Memory B cell (primary cell): ENCODE results near the gene SLC25A31.

Experiments used
- ATAC-seq: fragments of 150-1000 bp; cut with Tn5 transposase; 2 replicates; pipeline ENCODE4 v1.10.0; 2021; ENCODE audit warnings: low read depth, mild to moderate bottlenecking, moderate library complexity
- DNase-seq, 2 donors: peaks; one replicate each; pipeline ENCODE4 v3.0.0; 2022; ENCODE audit warnings: low spot score in 2 of 2
- H3K27ac Mint-ChIP-seq: one replicate; pipeline ENCODE4 v1.8.0; 2022; ENCODE audit warnings: mild to moderate bottlenecking, moderate library complexity, mixed read lengths
- H3K27me3 Mint-ChIP-seq: one replicate; pipeline ENCODE4 v1.8.0; 2022; ENCODE audit warnings: mixed read lengths
- H3K36me3 Mint-ChIP-seq: one replicate; pipeline ENCODE4 v1.8.0; 2022; ENCODE audit warnings: mild to moderate bottlenecking, mixed read lengths
- H3K4me1 Mint-ChIP-seq: one replicate; pipeline ENCODE4 v1.8.0; 2022; ENCODE audit warnings: mixed read lengths
- H3K4me3 Mint-ChIP-seq: one replicate; pipeline ENCODE4 v1.8.0; 2022; ENCODE audit warnings: mild to moderate bottlenecking, moderate library complexity, mixed read lengths
- H3K9me3 Mint-ChIP-seq: one replicate; pipeline ENCODE4 v1.8.0; 2022; ENCODE audit warnings: mixed read lengths

SLC25A31 gene

GRCh38 chr4:127730142-127730913 lies at the start of gene SLC25A31:
Gene SLC25A31 (plus strand): TSS chr4:127730400. CDS start chr4:127730546, 146 bp downstream.
- H3K36me3 Mint-ChIP-seq, result no peaks in the 10 kb centered on the region
- H3K4me3 Mint-ChIP-seq, result no peak within 1 kb of the TSS
- no peak for DNase-seq
- H3K4me1 Mint-ChIP-seq, result no peaks in the 10 kb centered on the region
- no peak within 1 kb of the TSS for H3K27ac Mint-ChIP-seq
- H3K9me3 Mint-ChIP-seq, result no peaks in the 10 kb centered on the region
- no peaks in the 10 kb centered on the region for H3K27me3 Mint-ChIP-seq
- ATAC-seq, result no peak

GRCh38 chr4:127685292-127685691 lies 44.9 kb upstream of the SLC25A31 start:
- ATAC-seq, result no peak
- Mint-ChIP-seq H3K27me3 (no peaks in the 10 kb centered on the region), H3K36me3 (no peaks in the 10 kb centered on the region), H3K9me3 (peaks cover 2% of the 10 kb centered on the region), H3K4me1 (no peaks in the 10 kb centered on the region), H3K27ac (no peak overlapping the region), H3K4me3 (no peak overlapping the region)
- DNase-seq, result no peak

GRCh38 chr4:127686658-127687057 lies 43.5 kb upstream of the SLC25A31 start:
- H3K4me3 Mint-ChIP-seq, result no peak overlapping the region
- no peaks in the 10 kb centered on the region for H3K36me3 Mint-ChIP-seq
- ATAC-seq (no peak), DNase-seq (no peak)
- no peaks in the 10 kb centered on the region for H3K4me1 Mint-ChIP-seq
- H3K27me3 Mint-ChIP-seq, result no peaks in the 10 kb centered on the region
- H3K27ac Mint-ChIP-seq, result no peak overlapping the region
- peaks cover 2% of the 10 kb centered on the region for H3K9me3 Mint-ChIP-seq

- no peak for ATAC-seq
- peaks cover 2% of the 10 kb centered on the region for H3K9me3 Mint-ChIP-seq
- no peak for DNase-seq
- peaks cover 3% of the 10 kb centered on the region for H3K27me3 Mint-ChIP-seq
- no peak overlapping the region for H3K4me3 Mint-ChIP-seq
- H3K36me3 Mint-ChIP-seq, result no peaks in the 10 kb centered on the region
- no peaks in the 10 kb centered on the region for H3K4me1 Mint-ChIP-seq
- H3K27ac Mint-ChIP-seq, result no peak overlapping the region
Observed at GRCh38 chr4:127687580-127687979, 42.6 kb upstream of the SLC25A31 start.

- no peaks in the 10 kb centered on the region for H3K4me1 Mint-ChIP-seq
- DNase-seq, result no peak
- no peak overlapping the region for H3K27ac Mint-ChIP-seq
- no peak overlapping the region for H3K4me3 Mint-ChIP-seq
- peaks cover 9% of the 10 kb centered on the region for H3K9me3 Mint-ChIP-seq
- H3K36me3 Mint-ChIP-seq, result no peaks in the 10 kb centered on the region
- ATAC-seq, result no peak
- H3K27me3 Mint-ChIP-seq, result peaks cover 3% of the 10 kb centered on the region
Observed at GRCh38 chr4:127698789-127699200, 31.4 kb upstream of the SLC25A31 start.

GRCh38 chr4:127708985-127709384 lies 21.2 kb upstream of the SLC25A31 start:
- Mint-ChIP-seq H3K36me3 (no peaks in the 10 kb centered on the region), H3K4me1 (no peaks in the 10 kb centered on the region), H3K9me3 (no peaks in the 10 kb centered on the region), H3K27me3 (peaks cover 3% of the 10 kb centered on the region), H3K4me3 (no peak overlapping the region), H3K27ac (no peak overlapping the region)
- DNase-seq (no peak), ATAC-seq (no peak)

GRCh38 chr4:127709456-127709855 lies 20.7 kb upstream of the SLC25A31 start:
- no peaks in the 10 kb centered on the region for H3K4me1 Mint-ChIP-seq
- H3K27me3 Mint-ChIP-seq, result peaks cover 6% of the 10 kb centered on the region
- no peaks in the 10 kb centered on the region for H3K36me3 Mint-ChIP-seq
- H3K9me3 Mint-ChIP-seq, result no peaks in the 10 kb centered on the region
- DNase-seq, result no peak
- no peak for ATAC-seq
- no peak overlapping the region for H3K27ac Mint-ChIP-seq
- no peak overlapping the region for H3K4me3 Mint-ChIP-seq

- Mint-ChIP-seq H3K36me3 (no peaks in the 10 kb centered on the region), H3K4me1 (no peaks in the 10 kb centered on the region), H3K27ac (no peak overlapping the region), H3K9me3 (no peaks in the 10 kb centered on the region), H3K4me3 (no peak overlapping the region), H3K27me3 (no peaks in the 10 kb centered on the region)
- ATAC-seq (no peak), DNase-seq (no peak)
Observed at GRCh38 chr4:127731406-127731805, 1.2 kb downstream of the SLC25A31 start.

GRCh38 chr4:127732623-127733328 lies 2.6 kb downstream of the SLC25A31 start:
- Mint-ChIP-seq H3K27ac (no peak overlapping the region), H3K4me1 (no peaks in the 10 kb centered on the region), H3K4me3 (no peak overlapping the region), H3K9me3 (no peaks in the 10 kb centered on the region), H3K36me3 (no peaks in the 10 kb centered on the region), H3K27me3 (no peaks in the 10 kb centered on the region)
- DNase-seq, result no peak
- no peak for ATAC-seq

- no peak for ATAC-seq
- no peak for DNase-seq
- Mint-ChIP-seq H3K27ac (no peak overlapping the region), H3K27me3 (no peaks in the 10 kb centered on the region), H3K36me3 (no peaks in the 10 kb centered on the region), H3K4me1 (no peaks in the 10 kb centered on the region), H3K9me3 (no peaks in the 10 kb centered on the region), H3K4me3 (no peak overlapping the region)
Observed at GRCh38 chr4:127734976-127735375, 4.8 kb downstream of the SLC25A31 start.

GRCh38 chr4:127737295-127737694 lies 7.1 kb downstream of the SLC25A31 start:
- no peak for DNase-seq

GRCh38 chr4:127741247-127741646 lies 11.0 kb downstream of the SLC25A31 start:
- no peak overlapping the region for H3K4me3 Mint-ChIP-seq
- H3K9me3 Mint-ChIP-seq, result peaks cover 7% of the 10 kb centered on the region
- H3K27ac Mint-ChIP-seq, result no peak overlapping the region
- ATAC-seq, result no peak
- DNase-seq, result no peak
- no peaks in the 10 kb centered on the region for H3K4me1 Mint-ChIP-seq
- no peaks in the 10 kb centered on the region for H3K36me3 Mint-ChIP-seq
- H3K27me3 Mint-ChIP-seq, result peaks cover 6% of the 10 kb centered on the region

More at GRCh38 chr4:127737295-127737694, 7.1 kb downstream of the SLC25A31 start:
- H3K27ac Mint-ChIP-seq, result no peak overlapping the region
- H3K36me3 Mint-ChIP-seq, result no peaks in the 10 kb centered on the region
- no peak overlapping the region for H3K4me3 Mint-ChIP-seq
- no peak for ATAC-seq
- H3K27me3 Mint-ChIP-seq, result no peaks in the 10 kb centered on the region
- peaks cover 3% of the 10 kb centered on the region for H3K9me3 Mint-ChIP-seq
- H3K4me1 Mint-ChIP-seq, result no peaks in the 10 kb centered on the region

- Mint-ChIP-seq H3K4me1 (no peaks in the 10 kb centered on the region), H3K4me3 (no peak overlapping the region), H3K27me3 (peaks cover 11% of the 10 kb centered on the region), H3K9me3 (no peaks in the 10 kb centered on the region), H3K36me3 (no peaks in the 10 kb centered on the region), H3K27ac (no peak overlapping the region)
- ATAC-seq (no peak), DNase-seq (no peak)
Observed at GRCh38 chr4:127747883-127748282, 17.7 kb downstream of the SLC25A31 start.

GRCh38 chr4:127748957-127749356 lies 18.8 kb downstream of the SLC25A31 start:
- Mint-ChIP-seq H3K4me3 (no peak overlapping the region), H3K27ac (no peak overlapping the region), H3K36me3 (no peaks in the 10 kb centered on the region), H3K9me3 (peaks cover 3% of the 10 kb centered on the region), H3K4me1 (no peaks in the 10 kb centered on the region), H3K27me3 (peaks cover 11% of the 10 kb centered on the region)
- DNase-seq (no peak), ATAC-seq (no peak)
